Renal cortex interstitium (tissue), 15 donors: ENCODE measurements around the gene CAMKV. TPM values are rescaled to one million over a fixed set of nuclear protein-coding genes. Genes with fewer than 3 reads are reported as not detected.
"Not testable (repeated sequence)": the region's sequence is repeated elsewhere in the genome, so short reads cannot be mapped to it uniquely, and the experiment has no call there.

Experiments
- DNase-seq, 11 donors: peaks; one replicate each; pipeline ENCODE4 v3.0.0-alpha.2; 2013; ENCODE audit warnings: low read depth in 9 of 11, low spot score in 4 of 11; ENCODE audit errors: extremely low read depth in 1 of 11
- long read RNA-seq, 16 experiments: transcript quantifications; one replicate each; lab custom pipeline, GENCODE V29; 2026
- polyA plus RNA-seq, 3 donors: library from polyadenylated mRNA; unstranded; fragments of 120-200 nt; gene quantifications; one replicate each; pipeline ENCODE4 v1.2.1, GENCODE V29; 2013; ENCODE audit not compliant: insufficient read length in 3 of 3

Gene CAMKV
- under 1 TPM; 0.16 to 0.18 (median 0.17) TPM for polyA plus RNA-seq
- long read RNA-seq, donor 1 = 0 reads
- long read RNA-seq, donor 2 = 0 reads
- long read RNA-seq, donor 3 = 0 reads
- long read RNA-seq, donor 4 = 0 reads
- long read RNA-seq, donor 5 = 0 reads
- long read RNA-seq, donor 6, partial matches to known transcripts = 0 of 2 reads
- long read RNA-seq, donor 6, other reads (novel, unspliced or antisense) = 0 of 2 reads
- long read RNA-seq, donor 7 = 0 reads
- long read RNA-seq, donor 8 = 0 reads
- long read RNA-seq, donor 9 = 0 reads
- long read RNA-seq, donor 10 = 0 reads
- long read RNA-seq, donor 11 = 0 reads
- long read RNA-seq, donor 12 = 0 reads
- long read RNA-seq, donor 13 = 0 reads
- long read RNA-seq, donor 14 = 0 reads
- long read RNA-seq, donor 15 = 0 reads
- long read RNA-seq, donor 16, partial matches to known transcripts = 0 of 1 reads
- long read RNA-seq, donor 16, other reads (novel, unspliced or antisense) = 0 of 1 reads

- DNase-seq = no peak
These were observed at the start of gene CAMKV for GRCh38 chr3:49869525-49870126. Gene CAMKV (minus strand): TSS chr3:49869906. CDS start chr3:49862388, 7,518 bp downstream.

GRCh38 chr3:49917806-49918590 lies 48.3 kb upstream of the CAMKV start:
- DNase-seq = not testable (repeated sequence)

GRCh38 chr3:49916686-49917085 lies 47.0 kb upstream of the CAMKV start:
- DNase-seq = no peak

GRCh38 chr3:49914906-49915305 lies 45.2 kb upstream of the CAMKV start:
- no peak for DNase-seq

- no peak for DNase-seq
These were observed 43.2 kb upstream of the CAMKV start for GRCh38 chr3:49912881-49913281.

GRCh38 chr3:49911611-49912010 lies 41.9 kb upstream of the CAMKV start:
- no peak for DNase-seq

GRCh38 chr3:49911124-49911420 lies 41.4 kb upstream of the CAMKV start:
- DNase-seq = no peak

- no peak for DNase-seq
These were observed 40.9 kb upstream of the CAMKV start for GRCh38 chr3:49910409-49911123.

- DNase-seq = no peak
These were observed 38.9 kb upstream of the CAMKV start for GRCh38 chr3:49908373-49909199.

- DNase-seq = no peak
These were observed 36.5 kb upstream of the CAMKV start for GRCh38 chr3:49906073-49906743.

- DNase-seq = not testable (repeated sequence)
These were observed 34.7 kb upstream of the CAMKV start for GRCh38 chr3:49904448-49904847.

GRCh38 chr3:49903451-49904424 lies 34.0 kb upstream of the CAMKV start, which contains the start of gene MST1R:
Gene MST1R (minus strand): TSS chr3:49903873. CDS start chr3:49903609, 264 bp downstream.
- DNase-seq = peak in 8 of 11 donors; percentile 22 to 63 (median 42)

- no peak for DNase-seq
These were observed 33.0 kb upstream of the CAMKV start for GRCh38 chr3:49902511-49903345.

- no peak for DNase-seq
These were observed 31.9 kb upstream of the CAMKV start for GRCh38 chr3:49901366-49902339.
